ENCODE data around the gene CRAT.

DNA sequence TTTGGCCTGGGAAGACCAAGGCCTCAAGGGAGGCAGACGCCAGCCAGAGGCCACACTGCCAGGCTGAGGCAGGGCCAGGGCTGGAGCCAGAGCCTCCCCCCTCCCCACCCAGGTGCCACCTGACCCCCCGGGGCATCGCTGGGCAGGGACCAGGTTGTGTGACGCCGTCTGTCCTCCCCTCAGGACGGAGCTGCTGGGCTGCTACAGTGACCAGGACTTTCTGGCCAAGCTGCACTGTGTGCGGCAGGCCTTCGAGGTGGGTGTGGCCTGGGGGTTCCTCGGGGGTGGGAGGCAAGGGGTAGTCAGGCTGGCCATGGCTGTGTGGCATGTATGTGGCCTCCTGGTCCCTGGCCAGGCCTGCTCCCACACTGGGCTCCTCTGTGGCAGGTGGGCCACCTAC lies 47.5 kb downstream of the CRAT start:
- TF ChIP-seq, protein P1, sequence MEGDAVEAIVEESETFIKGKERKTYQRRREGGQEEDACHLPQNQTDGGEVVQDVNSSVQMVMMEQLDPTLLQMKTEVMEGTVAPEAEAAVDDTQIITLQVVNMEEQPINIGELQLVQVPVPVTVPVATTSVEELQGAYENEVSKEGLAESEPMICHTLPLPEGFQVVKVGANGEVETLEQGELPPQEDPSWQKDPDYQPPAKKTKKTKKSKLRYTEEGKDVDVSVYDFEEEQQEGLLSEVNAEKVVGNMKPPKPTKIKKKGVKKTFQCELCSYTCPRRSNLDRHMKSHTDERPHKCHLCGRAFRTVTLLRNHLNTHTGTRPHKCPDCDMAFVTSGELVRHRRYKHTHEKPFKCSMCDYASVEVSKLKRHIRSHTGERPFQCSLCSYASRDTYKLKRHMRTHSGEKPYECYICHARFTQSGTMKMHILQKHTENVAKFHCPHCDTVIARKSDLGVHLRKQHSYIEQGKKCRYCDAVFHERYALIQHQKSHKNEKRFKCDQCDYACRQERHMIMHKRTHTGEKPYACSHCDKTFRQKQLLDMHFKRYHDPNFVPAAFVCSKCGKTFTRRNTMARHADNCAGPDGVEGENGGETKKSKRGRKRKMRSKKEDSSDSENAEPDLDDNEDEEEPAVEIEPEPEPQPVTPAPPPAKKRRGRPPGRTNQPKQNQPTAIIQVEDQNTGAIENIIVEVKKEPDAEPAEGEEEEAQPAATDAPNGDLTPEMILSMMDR (IDR thresholded peaks at IDR 0.05), result no peak
- TF ChIP-seq POLR2A (IDR thresholded peaks at IDR 0.05), result no peak

All from uterus (tissue), 2 donors.